Liver (tissue), 9 donors: ENCODE results near the gene RFNG. TPM values are rescaled to one million over a fixed set of nuclear protein-coding genes. Genes with fewer than 3 reads are reported as not detected.
"Not testable (repeated sequence)": the region's sequence is repeated elsewhere in the genome, so short reads cannot be mapped to it uniquely, and the experiment has no call there.

ENCODE experiments used
- DNase-seq: peaks from one replicate; pipeline ENCODE4 v3.0.0-alpha.2; 2017; ENCODE audit warnings: low spot score
- H3K27ac ChIP-seq, 2 donors: one replicate each; pipeline ENCODE4 v1.7.0; 2013; ENCODE audit warnings: inconsistent platforms in 2 of 2, low read length in 2 of 2, control low read depth in 1 of 2, low read depth in 1 of 2, mild to moderate bottlenecking in 1 of 2
- H3K27me3 ChIP-seq, 4 donors: one replicate each; pipeline versions ENCODE4 v1.6.1 to v1.7.0; 2013; ENCODE audit warnings: low read length in 3 of 4, inconsistent platforms in 1 of 4, mild to moderate bottlenecking in 1 of 4, moderate library complexity in 1 of 4; ENCODE audit not compliant: control insufficient read depth in 4 of 4, insufficient read depth in 4 of 4
- H3K36me3 ChIP-seq, 4 donors: one replicate each; pipeline versions ENCODE4 v1.6.1 to v1.7.0; 2013; ENCODE audit warnings: low read length in 3 of 4, mild to moderate bottlenecking in 3 of 4, low read depth in 1 of 4, moderate library complexity in 1 of 4; ENCODE audit not compliant: control insufficient read depth in 4 of 4, insufficient read depth in 3 of 4
- H3K4me1 ChIP-seq, 4 donors: one replicate each; pipeline versions ENCODE4 v1.6.1 to v1.7.0; 2013; ENCODE audit warnings: low read length in 3 of 4, mild to moderate bottlenecking in 3 of 4, moderate library complexity in 1 of 4; ENCODE audit not compliant: control insufficient read depth in 4 of 4, insufficient read depth in 4 of 4
- H3K4me3 ChIP-seq, 3 donors: one replicate each; pipeline versions ENCODE4 v1.6.1 to v1.7.0; 2013; ENCODE audit warnings: low read length in 3 of 3, control low read depth in 1 of 3, low read depth in 1 of 3, mild to moderate bottlenecking in 1 of 3
- H3K9ac ChIP-seq, 2 donors: one replicate each; pipeline ENCODE4 v1.7.0; 2013; ENCODE audit warnings: low read length in 2 of 2, mild to moderate bottlenecking in 2 of 2, moderate library complexity in 2 of 2, control low read depth in 1 of 2, low read depth in 1 of 2
- H3K9me3 ChIP-seq, 4 donors: one replicate each; pipeline versions ENCODE4 v1.6.1 to v1.7.0; 2013; ENCODE audit warnings: low read length in 3 of 4; ENCODE audit not compliant: control insufficient read depth in 4 of 4
- EGR1 ChIP-seq, 2 donors: IDR thresholded peaks; 2 replicates each; pipeline ENCODE4 v1.6.1; 2016 to 2018; ENCODE audit warnings: antibody characterized with exemption in 2 of 2, low read depth in 2 of 2
- FOXA1 ChIP-seq: IDR thresholded peaks from 2 replicates; pipeline ENCODE4 v1.6.1; 2016; ENCODE audit warnings: antibody characterized with exemption
- FOXA2 ChIP-seq: IDR thresholded peaks from 2 replicates; pipeline ENCODE4 v1.6.1; 2016; ENCODE audit warnings: antibody characterized with exemption
- GABPA ChIP-seq, 2 donors: IDR thresholded peaks in 1 of 2; conservative IDR thresholded peaks in 1 of 2; 2 replicates each; pipeline ENCODE4 v1.6.1; 2016; ENCODE audit warnings: antibody characterized with exemption in 2 of 2, mild to moderate bottlenecking in 1 of 2, moderate library complexity in 1 of 2
- HNF4A ChIP-seq, 2 donors: conservative IDR thresholded peaks; 2 replicates each; pipeline ENCODE4 v1.6.1; 2016; ENCODE audit warnings: antibody characterized with exemption in 2 of 2, mild to moderate bottlenecking in 2 of 2
- HNF4G ChIP-seq: IDR thresholded peaks from 2 replicates; pipeline ENCODE4 v1.6.1; 2016; ENCODE audit warnings: antibody characterized with exemption
- JUND ChIP-seq, 2 donors: IDR thresholded peaks; 2 replicates each; pipeline ENCODE4 v1.6.1; 2016; ENCODE audit warnings: antibody characterized with exemption in 2 of 2
- NR2F2 ChIP-seq: IDR thresholded peaks from 2 replicates; pipeline ENCODE4 v1.6.1; 2016; ENCODE audit warnings: antibody characterized with exemption
- RAD21 ChIP-seq, 2 donors: IDR thresholded peaks; 2 replicates each; pipeline ENCODE4 v1.6.1; 2016; ENCODE audit warnings: antibody characterized with exemption in 2 of 2, mild to moderate bottlenecking in 2 of 2
- RXRA ChIP-seq, 2 donors: IDR thresholded peaks; 2 replicates each; pipeline ENCODE4 v1.6.1; 2017 to 2018; ENCODE audit warnings: antibody characterized with exemption in 2 of 2, mild to moderate bottlenecking in 1 of 2
- SP1 ChIP-seq: IDR thresholded peaks from 2 replicates; pipeline ENCODE4 v1.6.1; 2018; ENCODE audit warnings: antibody characterized with exemption, mild to moderate bottlenecking
- TAF1 ChIP-seq: conservative IDR thresholded peaks from 2 replicates; pipeline ENCODE4 v1.6.1; 2016; ENCODE audit warnings: antibody characterized with exemption, mild to moderate bottlenecking
- YY1 ChIP-seq: IDR thresholded peaks from 2 replicates; pipeline ENCODE4 v1.6.1; 2016; ENCODE audit warnings: antibody characterized with exemption, mild to moderate bottlenecking
- WGBS: extraction: QIAGEN DNeasy Blood & Tissue Kit; methylation state at CpG from one replicate; pipeline ENCODE4 v1.1.7; 2013; 5-methylcytosine and 5-hydroxymethylcytosine counted together
- polyA plus RNA-seq, 2 donors: library from polyadenylated mRNA; stranded (reverse) in 1 of 2; unstranded in 1 of 2; fragments of 200-250 nt in 1 of 2; fragments of >200 nt in 1 of 2; fragmentation: Nextera tagmentation in 1 of 2; extraction: Ambion mirVana in 1 of 2; gene quantifications; one replicate each; pipeline versions ENCODE4 v1.2.1 to v1.2.3, GENCODE V29; 2013 to 2015
- total RNA-seq, 2 donors: library from RNA; depleted of rRNA; stranded (reverse); fragments of >200 nt; gene quantifications; one replicate each; pipeline ENCODE4 v1.2.3, GENCODE V29; 2014
- TF ChIP-seq, protein P1 (sequence below): IDR thresholded peaks from 2 replicates; pipeline ENCODE4 v1.6.1; 2016; ENCODE audit warnings: antibody characterized with exemption
- TF ChIP-seq, protein P2 (sequence below): fragments of 150-350 bp; IDR thresholded peaks from 2 replicates; pipeline ENCODE4 v1.5.1; 2017; ENCODE audit warnings: improper control_type of control experiment, low read depth, low read length; ENCODE audit not compliant: missing input control
- TF ChIP-seq, protein P3 (sequence below): IDR thresholded peaks from 2 replicates; pipeline ENCODE4 v1.6.1; 2016; ENCODE audit warnings: antibody characterized with exemption
- TF ChIP-seq, protein P4 (sequence below): IDR thresholded peaks from 2 replicates; pipeline ENCODE4 v1.6.1; 2016; ENCODE audit warnings: antibody characterized with exemption, mild to moderate bottlenecking
- TF ChIP-seq, protein P5 (sequence below): IDR thresholded peaks from 2 replicates; pipeline ENCODE4 v1.6.1; 2016; ENCODE audit warnings: antibody characterized with exemption
- donor health status: healthy.
- donor health status: healthy.
- donor health status: healthy.
- donor health status: healthy.
- donor health status: healthy.

The RFNG gene
- total and polyA plus RNA-seq, 4 donors = 15.0 to 36.0 (median 23.4) TPM

DNA sequence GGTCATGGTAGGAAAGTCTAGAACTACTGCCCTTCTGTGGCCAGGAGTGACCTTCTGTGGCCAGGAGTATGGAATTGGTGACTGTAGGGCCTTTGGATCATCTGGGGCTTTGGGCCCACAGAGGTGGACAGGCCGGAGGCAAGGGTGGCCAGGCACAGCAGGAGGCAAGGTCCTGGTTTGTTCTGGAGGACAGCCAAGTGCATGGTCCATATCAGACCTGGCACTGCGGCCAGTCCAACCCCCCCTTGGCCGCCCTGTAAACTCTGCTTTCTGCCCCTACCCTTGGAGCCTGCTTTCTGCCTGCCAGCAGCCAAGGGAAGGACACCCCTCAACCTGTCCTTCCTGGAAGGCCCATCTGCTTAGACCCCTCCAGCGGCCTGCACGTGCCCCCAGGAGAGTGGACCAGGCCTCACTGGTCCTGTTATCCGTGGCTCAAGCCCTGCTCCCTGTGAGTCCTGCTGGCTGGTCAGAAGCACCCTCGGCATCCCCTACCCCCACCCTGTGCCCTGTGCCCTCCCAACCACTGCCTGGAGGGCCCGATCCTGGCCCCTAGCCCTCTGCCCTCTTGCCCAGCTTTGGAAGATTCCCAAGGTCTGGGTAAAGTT lies 11.8 kb downstream of the RFNG start:
- Histone ChIP-seq H3K9me3 (no peaks in the 10 kb centered on the region), H3K27ac (peak overlapping the region; percentile 78 to 84), H3K27me3 (no peaks in the 10 kb centered on the region), H3K4me1 (peaks cover 16 to 56% (median 37%) of the 10 kb centered on the region in 4 donors), H3K9ac (no peak overlapping the region), H3K36me3 (peaks cover 0 to 5% (median 1%) of the 10 kb centered on the region in 4 donors), H3K4me3 (no peak overlapping the region)
- TF ChIP-seq, protein P1, sequence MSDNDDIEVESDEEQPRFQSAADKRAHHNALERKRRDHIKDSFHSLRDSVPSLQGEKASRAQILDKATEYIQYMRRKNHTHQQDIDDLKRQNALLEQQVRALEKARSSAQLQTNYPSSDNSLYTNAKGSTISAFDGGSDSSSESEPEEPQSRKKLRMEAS = peak; percentile 90
- TF ChIP-seq HNF4A (conservative IDR thresholded peaks at IDR 0.05) (peak; percentile 95), JUND (IDR thresholded peaks at IDR 0.05) (peak; percentile 96 to 99), RXRA (IDR thresholded peaks at IDR 0.05) (peak; percentile 95 to 98), TAF1 (no peak), HNF4G (peak; percentile 85), EGR1 (IDR thresholded peaks at IDR 0.05; ENCODE audit: low read depth in 2 of 2) (peak in 1 of 2 donors; percentile 94), FOXA2 (peak; percentile 57), SP1 (peak; percentile 96), GABPA (IDR thresholded peaks at IDR 0.05 in 1 of 2, conservative IDR thresholded peaks at IDR 0.05 in 1 of 2) (peak in 1 of 2 donors; percentile 66), FOXA1 (peak; percentile 85), NR2F2 (no peak), YY1 (peak; percentile 82), RAD21 (IDR thresholded peaks at IDR 0.05) (peak; percentile 1 to 22)
- TF ChIP-seq, protein P2, sequence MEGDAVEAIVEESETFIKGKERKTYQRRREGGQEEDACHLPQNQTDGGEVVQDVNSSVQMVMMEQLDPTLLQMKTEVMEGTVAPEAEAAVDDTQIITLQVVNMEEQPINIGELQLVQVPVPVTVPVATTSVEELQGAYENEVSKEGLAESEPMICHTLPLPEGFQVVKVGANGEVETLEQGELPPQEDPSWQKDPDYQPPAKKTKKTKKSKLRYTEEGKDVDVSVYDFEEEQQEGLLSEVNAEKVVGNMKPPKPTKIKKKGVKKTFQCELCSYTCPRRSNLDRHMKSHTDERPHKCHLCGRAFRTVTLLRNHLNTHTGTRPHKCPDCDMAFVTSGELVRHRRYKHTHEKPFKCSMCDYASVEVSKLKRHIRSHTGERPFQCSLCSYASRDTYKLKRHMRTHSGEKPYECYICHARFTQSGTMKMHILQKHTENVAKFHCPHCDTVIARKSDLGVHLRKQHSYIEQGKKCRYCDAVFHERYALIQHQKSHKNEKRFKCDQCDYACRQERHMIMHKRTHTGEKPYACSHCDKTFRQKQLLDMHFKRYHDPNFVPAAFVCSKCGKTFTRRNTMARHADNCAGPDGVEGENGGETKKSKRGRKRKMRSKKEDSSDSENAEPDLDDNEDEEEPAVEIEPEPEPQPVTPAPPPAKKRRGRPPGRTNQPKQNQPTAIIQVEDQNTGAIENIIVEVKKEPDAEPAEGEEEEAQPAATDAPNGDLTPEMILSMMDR = no peak
- TF ChIP-seq, protein P3, sequence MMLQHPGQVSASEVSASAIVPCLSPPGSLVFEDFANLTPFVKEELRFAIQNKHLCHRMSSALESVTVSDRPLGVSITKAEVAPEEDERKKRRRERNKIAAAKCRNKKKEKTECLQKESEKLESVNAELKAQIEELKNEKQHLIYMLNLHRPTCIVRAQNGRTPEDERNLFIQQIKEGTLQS = peak; percentile 72
- TF ChIP-seq, protein P4, sequence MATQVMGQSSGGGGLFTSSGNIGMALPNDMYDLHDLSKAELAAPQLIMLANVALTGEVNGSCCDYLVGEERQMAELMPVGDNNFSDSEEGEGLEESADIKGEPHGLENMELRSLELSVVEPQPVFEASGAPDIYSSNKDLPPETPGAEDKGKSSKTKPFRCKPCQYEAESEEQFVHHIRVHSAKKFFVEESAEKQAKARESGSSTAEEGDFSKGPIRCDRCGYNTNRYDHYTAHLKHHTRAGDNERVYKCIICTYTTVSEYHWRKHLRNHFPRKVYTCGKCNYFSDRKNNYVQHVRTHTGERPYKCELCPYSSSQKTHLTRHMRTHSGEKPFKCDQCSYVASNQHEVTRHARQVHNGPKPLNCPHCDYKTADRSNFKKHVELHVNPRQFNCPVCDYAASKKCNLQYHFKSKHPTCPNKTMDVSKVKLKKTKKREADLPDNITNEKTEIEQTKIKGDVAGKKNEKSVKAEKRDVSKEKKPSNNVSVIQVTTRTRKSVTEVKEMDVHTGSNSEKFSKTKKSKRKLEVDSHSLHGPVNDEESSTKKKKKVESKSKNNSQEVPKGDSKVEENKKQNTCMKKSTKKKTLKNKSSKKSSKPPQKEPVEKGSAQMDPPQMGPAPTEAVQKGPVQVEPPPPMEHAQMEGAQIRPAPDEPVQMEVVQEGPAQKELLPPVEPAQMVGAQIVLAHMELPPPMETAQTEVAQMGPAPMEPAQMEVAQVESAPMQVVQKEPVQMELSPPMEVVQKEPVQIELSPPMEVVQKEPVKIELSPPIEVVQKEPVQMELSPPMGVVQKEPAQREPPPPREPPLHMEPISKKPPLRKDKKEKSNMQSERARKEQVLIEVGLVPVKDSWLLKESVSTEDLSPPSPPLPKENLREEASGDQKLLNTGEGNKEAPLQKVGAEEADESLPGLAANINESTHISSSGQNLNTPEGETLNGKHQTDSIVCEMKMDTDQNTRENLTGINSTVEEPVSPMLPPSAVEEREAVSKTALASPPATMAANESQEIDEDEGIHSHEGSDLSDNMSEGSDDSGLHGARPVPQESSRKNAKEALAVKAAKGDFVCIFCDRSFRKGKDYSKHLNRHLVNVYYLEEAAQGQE = peak; percentile 78
- TF ChIP-seq, protein P5, sequence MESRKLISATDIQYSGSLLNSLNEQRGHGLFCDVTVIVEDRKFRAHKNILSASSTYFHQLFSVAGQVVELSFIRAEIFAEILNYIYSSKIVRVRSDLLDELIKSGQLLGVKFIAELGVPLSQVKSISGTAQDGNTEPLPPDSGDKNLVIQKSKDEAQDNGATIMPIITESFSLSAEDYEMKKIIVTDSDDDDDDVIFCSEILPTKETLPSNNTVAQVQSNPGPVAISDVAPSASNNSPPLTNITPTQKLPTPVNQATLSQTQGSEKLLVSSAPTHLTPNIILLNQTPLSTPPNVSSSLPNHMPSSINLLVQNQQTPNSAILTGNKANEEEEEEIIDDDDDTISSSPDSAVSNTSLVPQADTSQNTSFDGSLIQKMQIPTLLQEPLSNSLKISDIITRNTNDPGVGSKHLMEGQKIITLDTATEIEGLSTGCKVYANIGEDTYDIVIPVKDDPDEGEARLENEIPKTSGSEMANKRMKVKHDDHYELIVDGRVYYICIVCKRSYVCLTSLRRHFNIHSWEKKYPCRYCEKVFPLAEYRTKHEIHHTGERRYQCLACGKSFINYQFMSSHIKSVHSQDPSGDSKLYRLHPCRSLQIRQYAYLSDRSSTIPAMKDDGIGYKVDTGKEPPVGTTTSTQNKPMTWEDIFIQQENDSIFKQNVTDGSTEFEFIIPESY = peak; percentile 82
- WGBS = 43% methylated on average over 8 of the region's 8 CpGs
- no peak for DNase-seq

DNA sequence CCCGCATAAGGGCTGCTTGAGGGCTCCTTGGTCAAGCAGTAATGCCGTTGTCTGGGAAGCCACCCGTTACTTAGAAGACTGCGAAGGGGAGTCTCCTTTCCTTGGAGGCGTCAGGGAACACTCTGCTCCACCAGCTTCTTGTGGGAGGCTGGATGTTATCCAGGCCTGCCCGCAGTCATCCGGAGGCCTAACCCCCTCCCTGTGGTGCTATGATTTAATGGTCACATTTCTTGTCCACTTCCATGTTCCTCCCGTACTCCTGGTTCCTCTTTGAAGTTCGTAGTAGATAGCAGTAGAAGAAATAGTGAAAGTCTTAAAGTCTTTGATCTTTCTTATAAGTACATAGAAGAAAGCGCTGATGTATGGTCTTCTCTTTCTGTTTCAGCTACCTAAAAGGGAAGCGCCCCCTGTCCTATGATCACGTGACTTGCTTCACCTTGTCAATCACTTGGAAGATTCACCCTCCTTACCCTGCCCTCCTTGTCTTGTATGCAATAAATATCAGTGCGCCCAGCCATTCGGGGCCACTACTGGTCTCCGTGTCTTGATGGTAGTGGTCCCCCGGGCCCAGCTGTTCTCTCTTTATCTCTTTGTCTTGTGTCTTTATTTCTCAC lies 12.7 kb downstream of the RFNG start:
- H3K9me3 ChIP-seq, H3K27me3 ChIP-seq, DNase-seq, H3K36me3 ChIP-seq, H3K4me3 ChIP-seq, H3K9ac ChIP-seq: not testable (repeated sequence)
- Histone ChIP-seq H3K27ac (peak overlapping the region; percentile 78 to 84), H3K4me1 (peaks cover 16 to 58% (median 37%) of the 10 kb centered on the region in 4 donors)
- WGBS = 88% methylated on average over 16 of the region's 16 CpGs
